Neural progenitor cell (in vitro differentiated cells): ENCODE data around the gene SIPA1L3. TPM values are rescaled to one million over a fixed set of nuclear protein-coding genes. Genes with fewer than 3 reads are reported as not detected.
A peak's percentile ranks its signal among the peaks of the same experiment; 100 is the strongest.

Experiments
- DNase-seq: peaks from one replicate; pipeline ENCODE4 v3.0.0-alpha.2; 2016; ENCODE audit warnings: low spot score
- H2AFZ ChIP-seq: fragments of 200-600 bp; sonication (generic); replicated peaks from 2 replicates; pipeline ENCODE4 v1.6.1; 2016; ENCODE audit warnings: antibody characterized with exemption
- H3F3A ChIP-seq: fragments of 200-600 bp; sonication (generic); 2 replicates; pipeline ENCODE4 v1.6.1; 2016; ENCODE audit warnings: antibody characterized with exemption, low read depth
- H3K27ac ChIP-seq: fragments of 200-600 bp; sonication (generic); 2 replicates; pipeline ENCODE4 v1.5.1; 2016; ENCODE audit warnings: mild to moderate bottlenecking
- H3K27me3 ChIP-seq: fragments of 200-600 bp; sonication (generic); 2 replicates; pipeline ENCODE4 v1.6.1; 2016; ENCODE audit warnings: mild to moderate bottlenecking, moderate library complexity
- H3K36me3 ChIP-seq: fragments of 200-600 bp; sonication (generic); 2 replicates; pipeline ENCODE4 v1.5.1; 2016
- H3K4me1 ChIP-seq: fragments of 200-600 bp; sonication (generic); 2 replicates; pipeline ENCODE4 v1.6.1; 2016; ENCODE audit warnings: mixed run types
- H3K4me2 ChIP-seq: fragments of 200-600 bp; sonication (generic); 2 replicates; pipeline ENCODE4 v1.6.1; 2016
- H3K4me3 ChIP-seq: fragments of 200-600 bp; sonication (generic); 2 replicates; pipeline ENCODE4 v1.5.1; 2016
- H3K79me2 ChIP-seq: fragments of 200-600 bp; sonication (generic); 2 replicates; pipeline ENCODE4 v1.6.1; 2016; ENCODE audit warnings: low read depth
- H3K9ac ChIP-seq: fragments of 200-600 bp; sonication (generic); 2 replicates; pipeline ENCODE4 v1.6.1; 2016
- H3K9me3 ChIP-seq: fragments of 200-600 bp; sonication (generic); 2 replicates; pipeline ENCODE4 v1.5.1; 2016; ENCODE audit warnings: low read depth
- H4K20me1 ChIP-seq: fragments of 200-600 bp; sonication (generic); 2 replicates; pipeline ENCODE4 v1.6.1; 2016; ENCODE audit warnings: low read depth
- H3K27ac Mint-ChIP-seq: 3 replicates; pipeline ENCODE4 v1.8.0; 2021; ENCODE audit warnings: mixed read lengths
- H3K27me3 Mint-ChIP-seq: 2 replicates; pipeline ENCODE4 v1.8.0; 2022; ENCODE audit warnings: low read depth, mild to moderate bottlenecking, inconsistent platforms, moderate library complexity, mixed read lengths; ENCODE audit not compliant: insufficient read depth
- H3K36me3 Mint-ChIP-seq: 3 replicates; pipeline ENCODE4 v1.8.0; 2021; ENCODE audit warnings: mixed read lengths
- H3K4me1 Mint-ChIP-seq: 3 replicates; pipeline ENCODE4 v1.8.0; 2021; ENCODE audit warnings: mixed read lengths
- H3K4me3 Mint-ChIP-seq: 3 replicates; pipeline ENCODE4 v1.8.0; 2021; ENCODE audit warnings: mild to moderate bottlenecking, moderate library complexity, mixed read lengths
- H3K9me3 Mint-ChIP-seq: 3 replicates; pipeline ENCODE4 v1.8.0; 2020; ENCODE audit warnings: mixed read lengths
- CTCF ChIP-seq: fragments of 200-600 bp; sonication (generic); IDR thresholded peaks from 2 replicates; pipeline ENCODE4 v1.5.1; 2017; ENCODE audit warnings: antibody characterized with exemption, mild to moderate bottlenecking
- EZH2 ChIP-seq: fragments of 200-600 bp; sonication (generic); IDR thresholded peaks from 2 replicates; pipeline ENCODE4 v1.6.1; 2017; ENCODE audit warnings: antibody characterized with exemption, mild to moderate bottlenecking, moderate library complexity
- EZH2phosphoT487 ChIP-seq: fragments of 200-600 bp; sonication (generic); IDR thresholded peaks from 2 replicates; pipeline ENCODE4 v1.6.1; 2017; ENCODE audit warnings: antibody characterized with exemption
- total RNA-seq: library from RNA; depleted of rRNA; stranded (reverse); fragments of >200 nt; gene quantifications from 2 replicates; pipeline ENCODE4 v1.2.3, GENCODE V29; 2015; ENCODE audit warnings: low replicate concordance

The SIPA1L3 gene
- total RNA-seq, 1 donor from 2014 or later: 19.2 TPM

DNA sequence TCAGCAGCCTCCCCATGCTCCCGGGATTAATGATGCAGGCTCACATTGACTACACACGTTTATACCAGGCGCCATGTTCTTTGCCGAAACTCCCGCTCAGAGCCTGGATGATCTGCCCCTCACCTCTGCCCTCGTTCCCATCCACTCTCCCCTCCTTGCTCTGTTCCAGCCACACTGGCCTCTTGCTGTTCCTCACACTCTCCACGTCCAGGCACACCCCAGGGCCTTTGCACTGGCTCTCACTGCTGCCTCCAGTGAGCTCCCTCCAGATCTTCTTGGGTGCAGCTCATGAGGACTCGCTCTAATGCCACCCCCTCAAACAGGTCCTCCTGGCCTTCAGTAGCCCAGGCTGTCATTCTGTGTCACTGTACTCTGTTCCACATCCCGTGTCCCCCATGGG, 277.8 kb downstream of the SIPA1L3 start:
- H3K4me3 ChIP-seq: no peak overlapping the region
- no peak for DNase-seq
- H3K36me3 Mint-ChIP-seq: peaks cover 14% of the 10 kb centered on the region
- no peak overlapping the region for H3K9ac ChIP-seq
- H3K4me3 Mint-ChIP-seq: peak overlapping the region; percentile 33
- H4K20me1 ChIP-seq: peaks cover 35% of the 10 kb centered on the region
- H3K27me3 ChIP-seq: no peaks in the 10 kb centered on the region
- H3K36me3 ChIP-seq: no peaks in the 10 kb centered on the region
- no peaks in the 10 kb centered on the region for H3K79me2 ChIP-seq
- no peak overlapping the region for H3K27ac ChIP-seq
- no peak overlapping the region for H2AFZ ChIP-seq
- H3K27me3 Mint-ChIP-seq: peaks cover 6% of the 10 kb centered on the region
- H3K4me1 Mint-ChIP-seq: peaks cover 38% of the 10 kb centered on the region
- H3K9me3 ChIP-seq: no peaks in the 10 kb centered on the region
- peaks cover 21% of the 10 kb centered on the region for H3K4me1 ChIP-seq
- peak overlapping the region; percentile 72 for H3K27ac Mint-ChIP-seq
- TF ChIP-seq CTCF (no peak), EZH2 (no peak), EZH2phosphoT487 (no peak)
- H3F3A ChIP-seq: peaks cover 22% of the 10 kb centered on the region
- H3K4me2 ChIP-seq: no peak overlapping the region
- peaks cover 7% of the 10 kb centered on the region for H3K9me3 Mint-ChIP-seq

DNA sequence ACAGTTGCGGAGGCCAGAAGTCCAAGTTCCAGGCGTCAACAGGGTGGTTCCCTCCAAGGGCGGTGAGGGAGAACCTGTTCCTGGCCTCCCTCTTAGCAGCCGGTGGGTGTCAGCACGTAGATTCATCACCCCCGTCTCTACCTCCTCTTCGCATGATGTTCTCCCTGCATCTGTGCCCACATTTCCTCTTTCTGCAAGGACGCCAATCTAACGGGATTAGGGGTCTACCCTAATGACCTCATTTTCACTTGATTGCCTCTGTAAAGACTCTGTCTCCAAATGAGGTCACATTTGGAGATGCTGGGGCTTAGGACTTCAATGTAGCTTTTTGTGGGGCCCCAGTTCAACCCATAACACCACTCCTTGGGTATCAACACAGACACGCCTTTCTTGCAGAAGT, 278.6 kb downstream of the SIPA1L3 start:
- no peaks in the 10 kb centered on the region for H3K9me3 ChIP-seq
- peaks cover 21% of the 10 kb centered on the region for H3K4me1 ChIP-seq
- H3K27ac Mint-ChIP-seq: no peak overlapping the region
- no peaks in the 10 kb centered on the region for H3K27me3 ChIP-seq
- no peaks in the 10 kb centered on the region for H3K36me3 ChIP-seq
- peaks cover 22% of the 10 kb centered on the region for H3F3A ChIP-seq
- H3K27ac ChIP-seq: no peak overlapping the region
- H3K9me3 Mint-ChIP-seq: peaks cover 5% of the 10 kb centered on the region
- peaks cover 40% of the 10 kb centered on the region for H3K4me1 Mint-ChIP-seq
- no peak overlapping the region for H2AFZ ChIP-seq
- peaks cover 35% of the 10 kb centered on the region for H4K20me1 ChIP-seq
- no peaks in the 10 kb centered on the region for H3K79me2 ChIP-seq
- peaks cover 6% of the 10 kb centered on the region for H3K27me3 Mint-ChIP-seq
- H3K36me3 Mint-ChIP-seq: peaks cover 14% of the 10 kb centered on the region
- no peak overlapping the region for H3K4me2 ChIP-seq
- TF ChIP-seq CTCF: no peak
- TF ChIP-seq EZH2phosphoT487: no peak
- TF ChIP-seq EZH2: no peak
- H3K9ac ChIP-seq: no peak overlapping the region
- DNase-seq: no peak
- peak overlapping the region; percentile 24 for H3K4me3 Mint-ChIP-seq
- no peak overlapping the region for H3K4me3 ChIP-seq

- no peak for TF ChIP-seq EZH2
- no peak for TF ChIP-seq CTCF
- TF ChIP-seq EZH2phosphoT487: no peak
- Mint-ChIP-seq H3K36me3 (peaks cover 5% of the 10 kb centered on the region), H3K27me3 (peaks cover 2% of the 10 kb centered on the region), H3K27ac (peak overlapping the region; percentile 88), H3K4me3 (peak overlapping the region; percentile 38), H3K4me1 (peaks cover 13% of the 10 kb centered on the region), H3K9me3 (no peaks in the 10 kb centered on the region)
- no peak overlapping the region for H2AFZ ChIP-seq
- no peaks in the 10 kb centered on the region for H3K4me1 ChIP-seq
- H3K36me3 ChIP-seq: no peaks in the 10 kb centered on the region
- H3K9me3 ChIP-seq: no peaks in the 10 kb centered on the region
- H3K79me2 ChIP-seq: no peaks in the 10 kb centered on the region
- no peak for DNase-seq
- H4K20me1 ChIP-seq: peaks cover 9% of the 10 kb centered on the region
- no peak overlapping the region for H3K27ac ChIP-seq
- H3K9ac ChIP-seq: no peak overlapping the region
- H3K27me3 ChIP-seq: no peaks in the 10 kb centered on the region
- H3K4me3 ChIP-seq: no peak overlapping the region
- no peak overlapping the region for H3K4me2 ChIP-seq
- H3F3A ChIP-seq: no peaks in the 10 kb centered on the region
Measured at GRCh38 chr19:38190061-38190460, 283.1 kb downstream of the SIPA1L3 start.
